NCI-H1092 treated with DMSO at 0.1 percent for 48 hours (cell line): ENCODE data around the gene RPS6KA1.
"Not testable (repeated sequence)": the region's sequence is repeated elsewhere in the genome, so short reads cannot be mapped to it uniquely, and the experiment has no call there.

Source experiments
- DNase-seq: peaks from one replicate; lab custom pipeline; 2025; lab: John Stamatoyannopoulos, UW

RPS6KA1 gene

GRCh38 chr1:26597629-26598039 lies 68.1 kb downstream of the RPS6KA1 start:
- peak; percentile 49 for DNase-seq

- DNase-seq, result no peak
Observed at GRCh38 chr1:26598890-26599289, 69.3 kb downstream of the RPS6KA1 start.

GRCh38 chr1:26602378-26602959 lies 72.9 kb downstream of the RPS6KA1 start:
- peak; percentile 76 for DNase-seq

- DNase-seq, result no peak
Observed at GRCh38 chr1:26603856-26604255, 74.3 kb downstream of the RPS6KA1 start.

- DNase-seq, result no peak
Observed at GRCh38 chr1:26607186-26607585, 77.6 kb downstream of the RPS6KA1 start.

GRCh38 chr1:26608895-26609294 lies 79.3 kb downstream of the RPS6KA1 start:
- no peak for DNase-seq

GRCh38 chr1:26610781-26611180 lies 81.2 kb downstream of the RPS6KA1 start:
- DNase-seq, result no peak

- not testable (repeated sequence) for DNase-seq
Observed at GRCh38 chr1:26612627-26613026, 83.1 kb downstream of the RPS6KA1 start.

GRCh38 chr1:26614655-26615411 lies 85.3 kb downstream of the RPS6KA1 start:
- DNase-seq, result no peak

- no peak for DNase-seq
Observed at GRCh38 chr1:26616881-26617280, 87.3 kb downstream of the RPS6KA1 start.

GRCh38 chr1:26618561-26618960 lies 89.0 kb downstream of the RPS6KA1 start:
- no peak for DNase-seq
